Measurements from ENCODE around the gene ADCY7. TPM values are rescaled to one million over a fixed set of nuclear protein-coding genes. Genes with fewer than 3 reads are reported as not detected.

The ADCY7 gene
- total RNA-seq, 1 experiment from 2014 or later, result 5.9 TPM

GRCh38 chr16:50227665-50228064 is 38.7 kb upstream of the ADCY7 start (continued):
- TF ChIP-seq FOXP1 (CRISPR knock-in tag; IDR thresholded peaks at IDR 0.05; ENCODE audit: borderline replicate concordance), result no peak
- TF ChIP-seq ZBTB43 (CRISPR knock-in tag; IDR thresholded peaks at IDR 0.05), result no peak
- TF ChIP-seq ATF1 (CRISPR knock-in tag; IDR thresholded peaks at IDR 0.05), result no peak

- no peaks in the 10 kb centered on the region for H3K27me3 Mint-ChIP-seq (ENCODE audit: low read depth)
- H3K36me3 Mint-ChIP-seq, result peaks cover 27% of the 10 kb centered on the region
- no peak for TF ChIP-seq GRHL2 (CRISPR knock-in tag; IDR thresholded peaks at IDR 0.05; ENCODE audit: insufficient replicate concordance, severe bottlenecking)
- no peak for TF ChIP-seq AFF4 (CRISPR knock-in tag; IDR thresholded peaks at IDR 0.05; ENCODE audit: borderline replicate concordance)
- no peak for TF ChIP-seq EMX1 (CRISPR knock-in tag; IDR thresholded peaks at IDR 0.05)
- TF ChIP-seq USF2 (CRISPR knock-in tag; IDR thresholded peaks at IDR 0.05), result no peak
- TF ChIP-seq IRF1 (CRISPR knock-in tag; IDR thresholded peaks at IDR 0.05), result no peak
- no peak for TF ChIP-seq ZMAT4 (CRISPR knock-in tag; IDR thresholded peaks at IDR 0.05)
- TF ChIP-seq ESRRA (CRISPR knock-in tag; IDR thresholded peaks at IDR 0.05; ENCODE audit: borderline replicate concordance), result no peak
- TF ChIP-seq AR (CRISPR knock-in tag; IDR thresholded peaks at IDR 0.05), result no peak
- no peak for TF ChIP-seq ZNF317 (CRISPR knock-in tag; IDR thresholded peaks at IDR 0.05; ENCODE audit: borderline replicate concordance, low read depth)
- TF ChIP-seq CTCF (IDR thresholded peaks at IDR 0.05), result no peak
- TF ChIP-seq OVOL2 (CRISPR knock-in tag; IDR thresholded peaks at IDR 0.05; ENCODE audit: borderline replicate concordance), result no peak
- TF ChIP-seq ZNF396 (CRISPR knock-in tag; IDR thresholded peaks at IDR 0.05; ENCODE audit: borderline replicate concordance), result no peak
- no peak for TF ChIP-seq FOXP1 (CRISPR knock-in tag; IDR thresholded peaks at IDR 0.05; ENCODE audit: borderline replicate concordance)
- no peak for TF ChIP-seq RORB (CRISPR knock-in tag; IDR thresholded peaks at IDR 0.05)
- no peak for TF ChIP-seq ZNF512 (CRISPR knock-in tag; IDR thresholded peaks at IDR 0.05; ENCODE audit: borderline replicate concordance)
- no peak for TF ChIP-seq ETV6 (CRISPR knock-in tag; IDR thresholded peaks at IDR 0.05)
- no peak for TF ChIP-seq PRRX2 (CRISPR knock-in tag; IDR thresholded peaks at IDR 0.05)
- TF ChIP-seq NFATC4 (CRISPR knock-in tag; IDR thresholded peaks at IDR 0.05), result no peak
- DNase-seq (ENCODE audit: low spot score), result no peak
- CTCF ChIA-PET, result interaction anchor here (1.2 to 2.1 kb wide), 2 partner anchors 18 to 203 kb away, joined by 3 to 6 read pairs; partner anchors contain the start of gene CNEP1R1
- H3K4me1 Mint-ChIP-seq, result no peaks in the 10 kb centered on the region
- ATAC-seq, result no peak
- POLR2A ChIA-PET, result no interaction called here
- no peaks in the 10 kb centered on the region for H3K9me3 Mint-ChIP-seq
- no peak overlapping the region for H3K4me3 Mint-ChIP-seq
- no peak overlapping the region for H3K27ac Mint-ChIP-seq
Observed at GRCh38 chr16:50228364-50228868, 37.9 kb upstream of the ADCY7 start.

All from WTC11 (cell line).